ENCODE data around the gene NPDC1.

DNA sequence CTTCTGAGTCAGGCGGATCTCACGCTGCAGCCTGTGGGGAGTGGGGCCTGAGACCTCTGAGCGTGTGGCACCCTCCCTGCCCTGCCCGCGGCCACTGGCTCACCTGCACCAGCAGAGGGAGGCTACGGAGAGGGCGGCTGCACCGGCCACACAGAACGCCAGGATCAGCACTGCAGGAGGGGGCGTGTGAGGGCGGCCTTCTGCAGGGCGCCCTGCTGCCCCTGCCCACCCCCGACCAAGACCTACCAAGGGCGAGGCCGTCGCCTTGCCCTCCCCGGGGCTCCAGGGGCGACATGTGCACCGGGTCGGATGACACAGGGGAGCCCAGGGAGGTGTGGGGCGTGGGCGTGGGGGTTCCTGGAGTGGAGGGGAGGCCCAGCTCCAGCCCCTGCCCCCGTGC lies 5.4 kb downstream of the NPDC1 start:
- TF ChIP-seq, protein P1, sequence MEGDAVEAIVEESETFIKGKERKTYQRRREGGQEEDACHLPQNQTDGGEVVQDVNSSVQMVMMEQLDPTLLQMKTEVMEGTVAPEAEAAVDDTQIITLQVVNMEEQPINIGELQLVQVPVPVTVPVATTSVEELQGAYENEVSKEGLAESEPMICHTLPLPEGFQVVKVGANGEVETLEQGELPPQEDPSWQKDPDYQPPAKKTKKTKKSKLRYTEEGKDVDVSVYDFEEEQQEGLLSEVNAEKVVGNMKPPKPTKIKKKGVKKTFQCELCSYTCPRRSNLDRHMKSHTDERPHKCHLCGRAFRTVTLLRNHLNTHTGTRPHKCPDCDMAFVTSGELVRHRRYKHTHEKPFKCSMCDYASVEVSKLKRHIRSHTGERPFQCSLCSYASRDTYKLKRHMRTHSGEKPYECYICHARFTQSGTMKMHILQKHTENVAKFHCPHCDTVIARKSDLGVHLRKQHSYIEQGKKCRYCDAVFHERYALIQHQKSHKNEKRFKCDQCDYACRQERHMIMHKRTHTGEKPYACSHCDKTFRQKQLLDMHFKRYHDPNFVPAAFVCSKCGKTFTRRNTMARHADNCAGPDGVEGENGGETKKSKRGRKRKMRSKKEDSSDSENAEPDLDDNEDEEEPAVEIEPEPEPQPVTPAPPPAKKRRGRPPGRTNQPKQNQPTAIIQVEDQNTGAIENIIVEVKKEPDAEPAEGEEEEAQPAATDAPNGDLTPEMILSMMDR (IDR thresholded peaks at IDR 0.05), result no peak
- TF ChIP-seq POLR2A (IDR thresholded peaks at IDR 0.05), result no peak
